Psoas muscle (tissue), 8 donors: Measurements from ENCODE around the gene TTC9C. TPM values are rescaled to one million over a fixed set of nuclear protein-coding genes. Genes with fewer than 3 reads are reported as not detected.
A peak's percentile ranks its signal among the peaks of the same experiment; 100 is the strongest.

Source experiments
- ATAC-seq, 4 donors: fragments of 200-7000 bp; cut with Tn5 transposase; one replicate each; pipeline ENCODE4 v1.9.1; 2020; ENCODE audit warnings: moderate library complexity in 3 of 4, mild to moderate bottlenecking in 2 of 4
- DNase-seq, 2 donors: peaks; one replicate each; pipeline ENCODE4 v3.0.0-alpha.2; 2020
- H3K27ac ChIP-seq: fragments of 200-600 bp; one replicate; pipeline ENCODE4 v1.8.0; 2022
- H3K27me3 ChIP-seq, 3 donors: fragments of 200-600 bp in 1 of 3; one replicate each; pipeline versions ENCODE4 v1.6.1 to v1.8.0; 2013 to 2022; ENCODE audit warnings: low read length in 2 of 3, mild to moderate bottlenecking in 2 of 3, moderate library complexity in 1 of 3; ENCODE audit not compliant: insufficient read depth in 3 of 3
- H3K36me3 ChIP-seq, 2 donors: fragments of 200-600 bp in 1 of 2; one replicate each; pipeline versions ENCODE4 v1.6.1 to v1.8.0; 2013 to 2022; ENCODE audit warnings: low read depth in 1 of 2, mild to moderate bottlenecking in 1 of 2, moderate library complexity in 1 of 2; ENCODE audit not compliant: insufficient read depth in 1 of 2
- H3K4me1 ChIP-seq: fragments of 200-600 bp; one replicate; pipeline ENCODE4 v1.8.0; 2022
- H3K4me3 ChIP-seq: fragments of 200-600 bp; one replicate; pipeline ENCODE4 v1.8.0; 2022; ENCODE audit warnings: mild to moderate bottlenecking
- H3K9me3 ChIP-seq: fragments of 200-600 bp; one replicate; pipeline ENCODE4 v1.8.0; 2022
- CTCF ChIP-seq: fragments of 200-600 bp; IDR thresholded peaks from one replicate; pipeline ENCODE4 v1.8.0; 2022; ENCODE audit warnings: antibody characterized with exemption
- WGBS, 3 donors: extraction: QIAGEN DNeasy Blood & Tissue Kit; methylation state at CpG; one replicate each; pipeline versions ENCODE4 v1.1.6 to v1.1.7; 2013; 5-methylcytosine and 5-hydroxymethylcytosine counted together
- intact Hi-C, 2 donors: fragments of 100-400 bp; cut with DNase I; formaldehyde crosslinking; loops; one replicate each; pipeline versions ENCODE4 v1.11.0 to v1.14.2; 2022
- polyA plus RNA-seq, 3 donors: library from polyadenylated mRNA; stranded (reverse); fragments of 200-250 nt; gene quantifications; one replicate each; pipeline ENCODE4 v1.2.3, GENCODE V29; 2013
- total RNA-seq, 4 donors: library from RNA; stranded (reverse); fragmentation: NEBNext Ultra II Directional in 2 of 4; extraction: Animal tissue kit (Norgen Biotek cat#: 25700) in 2 of 4; gene quantifications; one replicate each; pipeline versions ENCODE4 v1.2.1 to v1.2.4, GENCODE V29; 2021 to 2023
- donor health status: healthy with polysubstance abuse.
- donor health status: DM: no; HTN: no; CAD: no; lungs with moderate emphysema.
- donor health status: Bipolar disorder and iron deficiency.
- donor health status: healthy.
- donor health status: DM: yes; HTN: yes; CAD: no.
- donor health status: DM: no; HTN: no; CAD: no.
- donor health status: DM: no; HTN: no; CAD: no.
- donor health status: DM: yes; HTN: yes; CAD: no.

TTC9C gene
- total and polyA plus RNA-seq, 7 donors = 14.8 to 30.4 (median 19.6) TPM

- ATAC-seq = peak; percentile 89 to 91 (median 90)
- Histone ChIP-seq H3K4me1 (peaks cover 34% of the 10 kb centered on the region), H3K36me3 (peaks cover 0 to 68% of the 10 kb centered on the region in 2 donors), H3K9me3 (no peaks in the 10 kb centered on the region), H3K27ac (peak within 1 kb of the TSS; percentile 99), H3K4me3 (peak within 1 kb of the TSS; percentile 97), H3K27me3 (no peaks in the 10 kb centered on the region)
- intact Hi-C loops = loop anchor here (2.0 to 5.0 kb wide), 3 partner anchors 45 to 76 kb away; partner anchors contain the start of genes STX5 (in 1 of the 2) and TEX54 (in 1 of the 2)
- DNase-seq = peak; percentile 97 to 98
- 0% methylated on average over 65 to 88 of the region's 88 CpGs for WGBS, 3 donors
- TF ChIP-seq CTCF = peak; percentile 39
Measured at GRCh38 chr11:62787005-62787759, 58.9 kb downstream of the TTC9C start, which contains the start of gene TMEM179B. Gene TMEM179B (plus strand): TSS chr11:62787402. CDS start chr11:62787432, 30 bp downstream.

Other genes with a start within 250 kb of the TTC9C start
- 100 to 1,000 TPM; 376 to 679 (median 425) TPM for gene AHNAK, start 181.7 kb upstream of the TTC9C start, total RNA-seq
- 100 to 1,000 TPM in 2 of 3 donors, 10 to 100 TPM in 1; 93.5 to 227 (median 206) TPM for gene AHNAK, start 181.7 kb upstream of the TTC9C start, polyA plus RNA-seq
- gene EEF1G, start 154.6 kb upstream of the TTC9C start, total RNA-seq = 1,000 to 10,000 TPM; 1,137 to 1,954 (median 1,509) TPM
- 1,000 to 10,000 TPM; 1,687 to 2,356 (median 2,243) TPM for gene EEF1G, start 154.6 kb upstream of the TTC9C start, polyA plus RNA-seq
- gene TUT1, start 137.0 kb upstream of the TTC9C start, total RNA-seq = 10 to 100 TPM; 14.3 to 23.7 (median 19.6) TPM
- gene TUT1, start 137.0 kb upstream of the TTC9C start, polyA plus RNA-seq = 10 to 100 TPM; 12.1 to 15.5 (median 12.7) TPM
- 10 to 100 TPM; 20.0 to 32.5 (median 28.6) TPM for gene MTA2, start 126.6 kb upstream of the TTC9C start, total RNA-seq
- gene MTA2, start 126.6 kb upstream of the TTC9C start, polyA plus RNA-seq = 10 to 100 TPM; 18.4 to 27.1 (median 26.9) TPM
- gene EML3, start 115.7 kb upstream of the TTC9C start, total RNA-seq = 10 to 100 TPM; 14.1 to 19.5 (median 16.9) TPM
- gene EML3, start 115.7 kb upstream of the TTC9C start, polyA plus RNA-seq = 10 to 100 TPM in 2 of 3 donors, 1 to 10 TPM in 1; 7.4 to 11.3 (median 11.1) TPM
- gene ROM1, start 115.2 kb upstream of the TTC9C start, total RNA-seq = 1 to 10 TPM; 2.0 to 4.4 (median 3.1) TPM
- 1 to 10 TPM; 3.7 to 5.5 (median 4.7) TPM for gene ROM1, start 115.2 kb upstream of the TTC9C start, polyA plus RNA-seq
- gene B3GAT3, start 106.5 kb upstream of the TTC9C start, total RNA-seq = 10 to 100 TPM in 3 of 4 donors, 1 to 10 TPM in 1; 7.4 to 11.8 (median 11.0) TPM
- 10 to 100 TPM; 11.7 to 37.6 (median 20.0) TPM for gene B3GAT3, start 106.5 kb upstream of the TTC9C start, polyA plus RNA-seq
- 10 to 100 TPM; 59.7 to 62.2 (median 61.4) TPM for gene GANAB, start 81.9 kb upstream of the TTC9C start, total RNA-seq
- 10 to 100 TPM; 34.3 to 64.6 (median 62.0) TPM for gene GANAB, start 81.9 kb upstream of the TTC9C start, polyA plus RNA-seq
- gene INTS5, start 75.2 kb upstream of the TTC9C start, total RNA-seq = 10 to 100 TPM; 13.5 to 20.6 (median 17.1) TPM
- 10 to 100 TPM in 1 of 3 donors, 1 to 10 TPM in 2; 8.1 to 19.9 (median 9.3) TPM for gene INTS5, start 75.2 kb upstream of the TTC9C start, polyA plus RNA-seq
- gene C11orf98, start 63.3 kb upstream of the TTC9C start, total RNA-seq = 10 to 100 TPM; 29.8 to 50.9 (median 50.2) TPM
- 100 to 1,000 TPM in 1 of 3 donors, 10 to 100 TPM in 2; 87.1 to 155 (median 93.1) TPM for gene C11orf98, start 63.3 kb upstream of the TTC9C start, polyA plus RNA-seq
- 10 to 100 TPM in 2 of 4 donors, 1 to 10 TPM in 2; 3.8 to 12.8 (median 9.4) TPM for gene CSKMT, start 63.2 kb upstream of the TTC9C start, total RNA-seq
- gene CSKMT, start 63.2 kb upstream of the TTC9C start, polyA plus RNA-seq = 10 to 100 TPM in 1 of 3 donors, 1 to 10 TPM in 2; 4.8 to 11.4 (median 7.8) TPM
- 1 to 10 TPM; 5.2 to 8.8 (median 7.1) TPM for gene UQCC3, start 56.8 kb upstream of the TTC9C start, total RNA-seq
- 10 to 100 TPM in 1 of 3 donors, 1 to 10 TPM in 2; 6.4 to 16.5 (median 8.6) TPM for gene UQCC3, start 56.8 kb upstream of the TTC9C start, polyA plus RNA-seq
- gene LBHD1, start 56.2 kb upstream of the TTC9C start, total RNA-seq = 1 to 10 TPM in 3 of 4 donors, under 1 TPM in 1; 0.74 to 3.2 (median 1.9) TPM
- gene LBHD1, start 56.2 kb upstream of the TTC9C start, polyA plus RNA-seq = 1 to 10 TPM in 2 of 3 donors, under 1 TPM in 1; 0.98 to 3.6 (median 1.6) TPM
- 100 to 1,000 TPM; 102 to 204 (median 149) TPM for gene UBXN1, start 49.4 kb upstream of the TTC9C start, total RNA-seq
- 100 to 1,000 TPM; 225 to 376 (median 295) TPM for gene UBXN1, start 49.4 kb upstream of the TTC9C start, polyA plus RNA-seq
- gene LRRN4CL, start 39.0 kb upstream of the TTC9C start, total RNA-seq = 1 to 10 TPM; 2.4 to 4.8 (median 3.8) TPM
- 1 to 10 TPM; 1.8 to 3.7 (median 2.8) TPM for gene LRRN4CL, start 39.0 kb upstream of the TTC9C start, polyA plus RNA-seq
- gene BSCL2, start 21.1 kb upstream of the TTC9C start, total RNA-seq = 10 to 100 TPM; 17.0 to 45.4 (median 29.0) TPM
- gene BSCL2, start 21.1 kb upstream of the TTC9C start, polyA plus RNA-seq = 100 to 1,000 TPM in 1 of 3 donors, 10 to 100 TPM in 2; 61.5 to 174 (median 63.5) TPM
- not detected for gene GNG3, start 20.8 kb upstream of the TTC9C start, total RNA-seq
- gene GNG3, start 20.8 kb upstream of the TTC9C start, polyA plus RNA-seq = under 1 TPM in 2 of 3 donors, not detected in 1; 0.10 to 0.39 TPM
- gene HNRNPUL2, start 1.0 kb upstream of the TTC9C start, total RNA-seq = 10 to 100 TPM; 27.2 to 39.7 (median 31.4) TPM
- 10 to 100 TPM; 23.8 to 35.1 (median 25.0) TPM for gene HNRNPUL2, start 1.0 kb upstream of the TTC9C start, polyA plus RNA-seq
- gene ZBTB3, start 25.7 kb downstream of the TTC9C start, total RNA-seq = 1 to 10 TPM; 5.4 to 8.7 (median 6.5) TPM
- gene ZBTB3, start 25.7 kb downstream of the TTC9C start, polyA plus RNA-seq = 1 to 10 TPM; 1.5 to 3.5 (median 2.1) TPM
- 10 to 100 TPM; 31.7 to 44.7 (median 36.2) TPM for gene POLR2G, start 33.1 kb downstream of the TTC9C start, total RNA-seq
- gene POLR2G, start 33.1 kb downstream of the TTC9C start, polyA plus RNA-seq = 10 to 100 TPM; 44.0 to 92.6 (median 48.8) TPM
- 10 to 100 TPM; 13.5 to 19.9 (median 18.3) TPM for gene TAF6L, start 42.9 kb downstream of the TTC9C start, total RNA-seq
- gene TAF6L, start 42.9 kb downstream of the TTC9C start, polyA plus RNA-seq = 10 to 100 TPM; 18.0 to 26.5 (median 20.1) TPM
- gene TMEM179B, start 58.9 kb downstream of the TTC9C start, total RNA-seq = 10 to 100 TPM; 12.2 to 18.5 (median 16.0) TPM
- 10 to 100 TPM; 31.5 to 42.0 (median 34.4) TPM for gene TMEM179B, start 58.9 kb downstream of the TTC9C start, polyA plus RNA-seq
- gene TMEM223, start 63.5 kb downstream of the TTC9C start, total RNA-seq = 10 to 100 TPM in 1 of 4 donors, 1 to 10 TPM in 3; 6.2 to 11.5 (median 8.4) TPM
- 10 to 100 TPM; 16.6 to 37.7 (median 21.7) TPM for gene TMEM223, start 63.5 kb downstream of the TTC9C start, polyA plus RNA-seq
- gene NXF1, start 77.0 kb downstream of the TTC9C start, total RNA-seq = 10 to 100 TPM; 38.3 to 45.4 (median 41.9) TPM
- gene NXF1, start 77.0 kb downstream of the TTC9C start, polyA plus RNA-seq = 10 to 100 TPM; 36.3 to 67.0 (median 49.7) TPM
- 10 to 100 TPM; 16.0 to 24.6 (median 20.7) TPM for gene STX5, start 103.6 kb downstream of the TTC9C start, total RNA-seq
- 10 to 100 TPM; 18.2 to 21.1 (median 21.1) TPM for gene STX5, start 103.6 kb downstream of the TTC9C start, polyA plus RNA-seq
- not detected for gene TEX54, start 104.4 kb downstream of the TTC9C start, total RNA-seq
- not detected for gene TEX54, start 104.4 kb downstream of the TTC9C start, polyA plus RNA-seq
- 10 to 100 TPM; 32.9 to 74.9 (median 54.2) TPM for gene WDR74, start 111.1 kb downstream of the TTC9C start, total RNA-seq
- 100 to 1,000 TPM in 1 of 3 donors, 10 to 100 TPM in 2; 90.1 to 121 (median 92.5) TPM for gene WDR74, start 111.1 kb downstream of the TTC9C start, polyA plus RNA-seq
- 100 to 1,000 TPM in 3 of 4 donors, 10 to 100 TPM in 1; 62.6 to 187 (median 132) TPM for gene SLC3A2, start 152.4 kb downstream of the TTC9C start, total RNA-seq
- 100 to 1,000 TPM; 149 to 374 (median 208) TPM for gene SLC3A2, start 152.4 kb downstream of the TTC9C start, polyA plus RNA-seq
- not detected for gene CHRM1, start 192.9 kb downstream of the TTC9C start, total RNA-seq
- under 1 TPM in 1 of 3 donors, not detected in 2; 0.06 TPM for gene CHRM1, start 192.9 kb downstream of the TTC9C start, polyA plus RNA-seq